ENCODE results near the gene OIP5.

Gene OIP5

GRCh38 chr15:41307679-41308078, 24.7 kb downstream of the OIP5 start:
- TF ChIP-seq FOXM1 (IDR thresholded peaks at IDR 0.05; ENCODE audit: borderline replicate concordance, low read depth): no peak
- no peak for TF ChIP-seq ZBTB7A (IDR thresholded peaks at IDR 0.05; ENCODE audit: low read depth)
- no peak for TF ChIP-seq CREB1 (IDR thresholded peaks at IDR 0.05; ENCODE audit: low read depth)
- no peak for TF ChIP-seq EP300 (IDR thresholded peaks at IDR 0.05; ENCODE audit: borderline replicate concordance)
- no peak for TF ChIP-seq CEBPB (IDR thresholded peaks at IDR 0.05)
- TF ChIP-seq REST (IDR thresholded peaks at IDR 0.05; ENCODE audit: low read depth): no peak
- no peak for TF ChIP-seq USF1 (IDR thresholded peaks at IDR 0.05)
- no peak for TF ChIP-seq YY1 (IDR thresholded peaks at IDR 0.05; ENCODE audit: low read depth)
- TF ChIP-seq TEAD4 (IDR thresholded peaks at IDR 0.05): no peak
- no peak for TF ChIP-seq EGR1 (IDR thresholded peaks at IDR 0.05)
- TF ChIP-seq TCF12 (IDR thresholded peaks at IDR 0.05; ENCODE audit: low read depth): no peak

GRCh38 chr15:41304149-41304770, 28.1 kb downstream of the OIP5 start:
- TF ChIP-seq NFIC (IDR thresholded peaks at IDR 0.05): no peak
- TF ChIP-seq EGR1 (IDR thresholded peaks at IDR 0.05): no peak
- TF ChIP-seq RAD21 (IDR thresholded peaks at IDR 0.05; ENCODE audit: low read depth): no peak
- no peak for TF ChIP-seq YY1 (IDR thresholded peaks at IDR 0.05; ENCODE audit: low read depth)
- TF ChIP-seq EP300 (IDR thresholded peaks at IDR 0.05; ENCODE audit: borderline replicate concordance): no peak
- no peak for TF ChIP-seq FOXM1 (IDR thresholded peaks at IDR 0.05; ENCODE audit: borderline replicate concordance, low read depth)
- no peak for TF ChIP-seq MAX (IDR thresholded peaks at IDR 0.05)
- TF ChIP-seq REST (IDR thresholded peaks at IDR 0.05; ENCODE audit: low read depth): no peak
- no peak for TF ChIP-seq ZBTB7A (IDR thresholded peaks at IDR 0.05; ENCODE audit: low read depth)
- TF ChIP-seq CEBPB (IDR thresholded peaks at IDR 0.05): no peak

GRCh38 chr15:41301587-41301986, 30.8 kb downstream of the OIP5 start:
- TF ChIP-seq ZBTB7A (IDR thresholded peaks at IDR 0.05; ENCODE audit: low read depth) (no peak), CREB1 (IDR thresholded peaks at IDR 0.05; ENCODE audit: low read depth) (no peak), USF1 (IDR thresholded peaks at IDR 0.05) (no peak), RAD21 (IDR thresholded peaks at IDR 0.05; ENCODE audit: low read depth) (no peak), TAF1 (IDR thresholded peaks at IDR 0.05; ENCODE audit: low read depth) (no peak), EP300 (IDR thresholded peaks at IDR 0.05; ENCODE audit: borderline replicate concordance) (no peak), TCF12 (IDR thresholded peaks at IDR 0.05; ENCODE audit: low read depth) (no peak), YY1 (IDR thresholded peaks at IDR 0.05; ENCODE audit: low read depth) (no peak), EGR1 (IDR thresholded peaks at IDR 0.05) (no peak), NFIC (IDR thresholded peaks at IDR 0.05) (no peak), FOXM1 (IDR thresholded peaks at IDR 0.05; ENCODE audit: borderline replicate concordance, low read depth) (no peak), TEAD4 (IDR thresholded peaks at IDR 0.05) (no peak), MAX (IDR thresholded peaks at IDR 0.05) (no peak), CEBPB (IDR thresholded peaks at IDR 0.05) (no peak), REST (IDR thresholded peaks at IDR 0.05; ENCODE audit: low read depth) (no peak)

GRCh38 chr15:41292521-41292920, 39.9 kb downstream of the OIP5 start:
- no peak for TF ChIP-seq TEAD4 (IDR thresholded peaks at IDR 0.05)
- no peak for TF ChIP-seq RAD21 (IDR thresholded peaks at IDR 0.05; ENCODE audit: low read depth)
- no peak for TF ChIP-seq YY1 (IDR thresholded peaks at IDR 0.05; ENCODE audit: low read depth)
- TF ChIP-seq NFIC (IDR thresholded peaks at IDR 0.05): no peak
- TF ChIP-seq FOXM1 (IDR thresholded peaks at IDR 0.05; ENCODE audit: borderline replicate concordance, low read depth): no peak
- no peak for TF ChIP-seq CEBPB (IDR thresholded peaks at IDR 0.05)
- no peak for TF ChIP-seq CREB1 (IDR thresholded peaks at IDR 0.05; ENCODE audit: low read depth)
- no peak for TF ChIP-seq TCF12 (IDR thresholded peaks at IDR 0.05; ENCODE audit: low read depth)
- no peak for TF ChIP-seq EGR1 (IDR thresholded peaks at IDR 0.05)
- no peak for TF ChIP-seq EP300 (IDR thresholded peaks at IDR 0.05; ENCODE audit: borderline replicate concordance)
- TF ChIP-seq ZBTB7A (IDR thresholded peaks at IDR 0.05; ENCODE audit: low read depth): no peak
- TF ChIP-seq MAX (IDR thresholded peaks at IDR 0.05): no peak
- no peak for TF ChIP-seq USF1 (IDR thresholded peaks at IDR 0.05)
- TF ChIP-seq TAF1 (IDR thresholded peaks at IDR 0.05; ENCODE audit: low read depth): no peak

All from Ishikawa (cell line).